Colonic mucosa (tissue), 4 donors: ENCODE results near the gene CMSS1. TPM values are rescaled to one million over a fixed set of nuclear protein-coding genes. Genes with fewer than 3 reads are reported as not detected.

Experiments
- DNase-seq: peaks from one replicate; pipeline ENCODE4 v3.0.0-alpha.2; 2020
- H3K27ac ChIP-seq: fragments of 200-600 bp; one replicate; pipeline ENCODE4 v1.8.0; 2021
- H3K27me3 ChIP-seq: fragments of 200-600 bp; one replicate; pipeline ENCODE4 v1.8.0; 2021
- H3K36me3 ChIP-seq: fragments of 200-600 bp; one replicate; pipeline ENCODE4 v1.8.0; 2021
- H3K4me1 ChIP-seq: fragments of 200-600 bp; one replicate; pipeline ENCODE4 v1.8.0; 2021; ENCODE audit warnings: mild to moderate bottlenecking
- H3K4me3 ChIP-seq: fragments of 200-600 bp; one replicate; pipeline ENCODE4 v1.8.0; 2021
- H3K9ac ChIP-seq, 2 donors: one replicate each; pipeline ENCODE4 v1.7.0; 2013; ENCODE audit warnings: control low read depth in 2 of 2, low read depth in 2 of 2, low read length in 2 of 2
- H3K9me3 ChIP-seq: fragments of 200-600 bp; one replicate; pipeline ENCODE4 v1.8.0; 2021
- CTCF ChIP-seq: fragments of 200-600 bp; IDR thresholded peaks from one replicate; pipeline ENCODE4 v1.8.0; 2022; ENCODE audit warnings: antibody characterized with exemption, mild to moderate bottlenecking
- intact Hi-C: fragments of 100-400 bp; cut with DNase I; formaldehyde crosslinking; loops from one replicate; pipeline ENCODE4 v1.14.1; 2022
- total RNA-seq, 2 donors: library from RNA; stranded (reverse); fragmentation: NEBNext Ultra II Directional in 1 of 2; extraction: Animal tissue kit (Norgen Biotek cat#: 25700) in 1 of 2; gene quantifications; one replicate each; pipeline ENCODE4 v1.2.1, GENCODE V29; 2021
- donor health status: healthy.
- donor health status: DM: no; HTN: no; CAD: no.
- donor health status: DM: no; HTN: no; CAD: no.

CMSS1 gene
- total RNA-seq, 2 donors from 2014 or later, result 10.7 to 24.7 TPM

DNA sequence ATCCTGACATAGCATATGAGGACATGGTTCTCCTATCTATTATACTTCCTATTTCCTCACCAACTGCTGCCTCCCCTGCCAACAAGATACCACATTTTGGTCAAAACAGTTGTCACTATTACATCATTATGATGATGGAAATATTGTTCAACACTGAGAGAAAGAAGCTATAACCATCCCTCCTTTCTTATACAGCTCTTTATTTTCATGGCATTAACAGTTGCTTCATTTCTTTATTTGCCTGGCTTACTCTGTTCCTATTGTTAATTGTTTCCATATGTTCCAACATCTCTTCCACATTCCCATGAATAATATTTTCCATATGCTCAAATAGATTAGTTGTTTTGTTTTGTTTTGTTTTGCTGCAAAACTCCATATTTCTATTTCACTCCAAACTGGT lies 337.5 kb downstream of the CMSS1 start:
- Histone ChIP-seq H3K36me3 (no peaks in the 10 kb centered on the region), H3K27ac (no peak overlapping the region), H3K27me3 (no peaks in the 10 kb centered on the region), H3K9ac (no peak overlapping the region), H3K9me3 (no peaks in the 10 kb centered on the region), H3K4me1 (no peaks in the 10 kb centered on the region), H3K4me3 (no peak overlapping the region)
- intact Hi-C loops, result no loop called here
- no peak for TF ChIP-seq CTCF
- DNase-seq, result no peak

- Histone ChIP-seq H3K27me3 (no peaks in the 10 kb centered on the region), H3K4me1 (no peaks in the 10 kb centered on the region), H3K9me3 (no peaks in the 10 kb centered on the region), H3K27ac (no peak overlapping the region), H3K9ac (no peak overlapping the region), H3K36me3 (no peaks in the 10 kb centered on the region), H3K4me3 (no peak overlapping the region)
- TF ChIP-seq CTCF, result no peak
- intact Hi-C loops, result no loop called here
- no peak for DNase-seq
Observed at GRCh38 chr3:100155590-100155989, 337.9 kb downstream of the CMSS1 start.

DNA sequence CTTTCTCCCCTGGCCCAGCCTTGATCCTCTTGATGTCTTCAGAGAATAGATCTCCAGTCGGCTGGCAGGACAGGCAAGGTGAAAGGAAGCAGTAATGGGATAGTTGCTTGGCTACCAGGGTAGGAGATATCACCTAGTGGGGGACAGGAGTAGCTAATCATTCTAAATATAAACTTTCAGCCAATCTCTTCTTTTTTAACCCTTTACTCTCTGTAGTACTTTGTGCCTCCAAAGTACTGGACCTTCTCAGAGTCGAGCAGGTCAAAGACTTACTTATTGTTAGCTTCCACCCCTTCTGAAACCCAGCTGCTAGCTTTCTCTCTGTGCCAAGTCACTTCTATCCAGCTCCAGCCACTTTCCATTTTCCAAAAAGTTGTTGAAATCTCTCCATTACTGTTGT lies 340.0 kb downstream of the CMSS1 start:
- no peaks in the 10 kb centered on the region for H3K9me3 ChIP-seq
- TF ChIP-seq CTCF, result no peak
- no peak overlapping the region for H3K9ac ChIP-seq
- intact Hi-C loops, result no loop called here
- no peak overlapping the region for H3K4me3 ChIP-seq
- H3K4me1 ChIP-seq, result no peaks in the 10 kb centered on the region
- H3K27me3 ChIP-seq, result no peaks in the 10 kb centered on the region
- no peak overlapping the region for H3K27ac ChIP-seq
- no peaks in the 10 kb centered on the region for H3K36me3 ChIP-seq
- no peak for DNase-seq

DNA sequence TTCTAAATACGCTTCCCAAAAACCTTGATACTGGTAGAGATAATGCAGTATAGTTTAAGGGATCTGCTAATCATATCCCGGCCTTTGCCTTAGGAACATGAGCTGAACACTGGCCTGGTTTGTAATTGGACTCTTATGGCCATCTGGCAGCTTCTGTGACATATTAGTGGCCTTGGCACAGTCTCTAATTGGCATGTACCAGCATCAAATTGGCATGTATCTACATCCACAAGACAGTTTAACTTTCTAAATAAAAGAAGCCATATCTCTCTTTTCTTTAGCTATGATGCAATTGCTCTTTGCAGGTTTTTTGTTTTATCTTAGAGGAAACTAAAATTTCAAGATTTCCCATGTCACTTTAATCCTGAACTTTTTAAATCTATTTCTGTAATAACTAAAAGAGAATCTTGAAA lies 341.3 kb downstream of the CMSS1 start:
- TF ChIP-seq CTCF, result no peak
- Histone ChIP-seq H3K27ac (no peak overlapping the region), H3K4me1 (no peaks in the 10 kb centered on the region), H3K9me3 (no peaks in the 10 kb centered on the region), H3K36me3 (no peaks in the 10 kb centered on the region), H3K27me3 (no peaks in the 10 kb centered on the region), H3K9ac (no peak overlapping the region), H3K4me3 (no peak overlapping the region)
- no peak for DNase-seq
- intact Hi-C loops, result no loop called here

DNA sequence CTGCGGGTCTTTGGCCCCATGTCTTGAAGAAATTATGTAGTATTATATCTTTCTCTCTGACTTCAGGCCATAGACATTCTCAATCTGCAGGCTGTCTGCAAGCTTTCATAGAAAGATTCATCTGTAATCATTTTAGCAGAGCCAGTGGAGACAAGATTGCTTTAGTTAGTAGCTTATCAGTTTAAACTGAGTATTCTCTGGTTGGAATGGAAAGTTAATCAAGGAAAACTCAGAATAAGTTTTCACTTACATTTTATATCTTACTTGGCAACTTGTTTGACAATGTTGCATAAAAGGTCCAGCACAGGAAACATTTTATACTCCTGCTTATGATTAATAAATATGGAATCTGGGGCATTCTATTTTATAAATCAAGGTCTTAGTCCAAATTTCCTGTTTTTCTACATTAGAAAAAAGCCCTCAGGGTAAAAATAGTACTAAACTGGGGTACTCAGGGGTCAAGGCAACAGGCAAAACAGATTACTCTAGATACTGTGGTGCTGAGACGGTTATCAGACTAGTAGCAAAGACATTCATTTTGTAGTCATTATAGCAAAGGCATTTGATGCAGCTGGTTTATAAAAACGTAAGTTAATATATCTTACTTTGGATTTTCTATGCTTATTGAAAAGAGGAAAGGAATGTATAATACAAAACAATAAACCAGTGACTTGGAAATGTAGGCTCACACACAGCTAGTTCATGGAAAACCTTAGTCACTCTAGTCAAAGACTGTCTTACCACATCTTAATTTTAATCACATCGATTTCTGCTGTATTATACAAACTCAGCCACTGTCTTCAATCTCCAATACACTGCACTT lies 341.9 kb downstream of the CMSS1 start:
- Histone ChIP-seq H3K9ac (no peak overlapping the region), H3K27me3 (no peaks in the 10 kb centered on the region), H3K4me1 (no peaks in the 10 kb centered on the region), H3K36me3 (no peaks in the 10 kb centered on the region), H3K27ac (no peak overlapping the region), H3K9me3 (no peaks in the 10 kb centered on the region), H3K4me3 (no peak overlapping the region)
- DNase-seq, result no peak
- no peak for TF ChIP-seq CTCF
- intact Hi-C loops, result no loop called here
